ENCODE data around the gene PANK2.

The PANK2 gene

DNA sequence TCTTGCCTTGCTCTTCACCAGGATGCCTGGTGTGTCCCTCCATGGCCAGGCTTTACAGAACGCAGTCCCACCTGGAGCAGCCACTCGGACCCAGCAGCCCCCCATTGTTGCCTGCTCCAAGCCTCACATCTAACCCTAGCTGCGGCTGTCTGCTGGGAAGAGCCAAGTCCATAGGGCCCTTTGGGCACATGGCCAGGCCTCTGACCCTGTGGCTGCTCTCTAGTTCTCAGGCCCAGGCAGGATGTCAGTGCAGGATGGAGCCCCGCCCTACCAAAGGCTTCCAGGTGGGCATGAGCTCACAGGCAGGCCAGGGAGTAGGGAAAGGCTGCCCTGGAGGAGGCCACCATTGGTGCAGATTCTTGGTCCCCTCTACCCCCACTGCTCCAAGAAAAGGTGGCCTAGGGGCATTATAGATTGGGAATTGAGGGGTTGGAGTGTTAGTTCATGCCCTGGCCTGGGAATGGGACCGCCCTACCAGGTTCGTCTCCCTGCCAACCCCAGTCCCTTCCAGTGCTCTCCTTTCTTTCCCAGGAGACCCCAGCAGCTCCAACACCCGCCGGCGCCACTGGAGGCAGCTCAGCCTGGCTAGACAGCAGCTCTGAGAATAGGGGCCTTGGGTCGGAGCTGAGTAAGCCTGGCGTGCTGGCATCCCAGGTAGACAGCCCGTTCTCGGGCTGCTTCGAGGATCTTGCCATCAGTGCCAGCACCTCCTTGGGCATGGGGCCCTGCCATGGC, 23.9 kb upstream of the PANK2 start:
- no peaks in the 10 kb centered on the region for H3K4me1 ChIP-seq
- H3K27ac ChIP-seq: no peak overlapping the region
- DNase-seq: no peak
- intact Hi-C loops (cut with DNase I; ENCODE audit: low total_unique reads): no loop called here
- no peak overlapping the region for H3K4me3 ChIP-seq
- H3K27me3 ChIP-seq: no peaks in the 10 kb centered on the region
- TF ChIP-seq, protein P1, sequence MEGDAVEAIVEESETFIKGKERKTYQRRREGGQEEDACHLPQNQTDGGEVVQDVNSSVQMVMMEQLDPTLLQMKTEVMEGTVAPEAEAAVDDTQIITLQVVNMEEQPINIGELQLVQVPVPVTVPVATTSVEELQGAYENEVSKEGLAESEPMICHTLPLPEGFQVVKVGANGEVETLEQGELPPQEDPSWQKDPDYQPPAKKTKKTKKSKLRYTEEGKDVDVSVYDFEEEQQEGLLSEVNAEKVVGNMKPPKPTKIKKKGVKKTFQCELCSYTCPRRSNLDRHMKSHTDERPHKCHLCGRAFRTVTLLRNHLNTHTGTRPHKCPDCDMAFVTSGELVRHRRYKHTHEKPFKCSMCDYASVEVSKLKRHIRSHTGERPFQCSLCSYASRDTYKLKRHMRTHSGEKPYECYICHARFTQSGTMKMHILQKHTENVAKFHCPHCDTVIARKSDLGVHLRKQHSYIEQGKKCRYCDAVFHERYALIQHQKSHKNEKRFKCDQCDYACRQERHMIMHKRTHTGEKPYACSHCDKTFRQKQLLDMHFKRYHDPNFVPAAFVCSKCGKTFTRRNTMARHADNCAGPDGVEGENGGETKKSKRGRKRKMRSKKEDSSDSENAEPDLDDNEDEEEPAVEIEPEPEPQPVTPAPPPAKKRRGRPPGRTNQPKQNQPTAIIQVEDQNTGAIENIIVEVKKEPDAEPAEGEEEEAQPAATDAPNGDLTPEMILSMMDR (IDR thresholded peaks at IDR 0.05): no peak
- H3K36me3 ChIP-seq: peaks cover 58 to 100% (median 72%) of the 10 kb centered on the region in 3 donors
- H3K9me3 ChIP-seq: no peaks in the 10 kb centered on the region

DNA sequence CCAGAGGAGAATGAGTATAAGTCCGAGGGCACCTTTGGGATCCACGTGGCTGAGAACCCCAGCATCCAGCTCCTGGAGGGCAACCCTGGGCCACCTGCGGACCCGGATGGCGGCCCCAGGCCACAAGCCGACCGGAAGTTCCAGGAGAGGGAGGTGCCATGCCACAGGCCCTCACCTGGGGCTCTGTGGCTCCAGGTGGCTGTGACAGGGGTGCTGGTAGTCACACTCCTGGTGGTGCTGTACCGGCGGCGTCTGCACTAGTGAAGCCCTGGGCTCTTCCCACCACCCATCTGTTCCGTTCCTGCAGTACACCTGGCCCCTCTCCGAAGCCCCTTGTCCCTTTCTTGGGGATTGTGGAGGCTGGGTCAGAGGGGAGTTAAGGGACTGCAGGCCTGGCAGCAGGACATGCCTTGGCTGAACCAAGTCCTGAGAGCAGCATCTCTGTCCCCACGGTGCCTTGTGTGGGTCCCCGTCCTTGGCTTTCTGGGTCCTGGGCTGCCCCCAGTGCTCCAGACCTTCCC, 23.2 kb upstream of the PANK2 start:
- intact Hi-C loops (cut with DNase I; ENCODE audit: low total_unique reads): no loop called here
- H3K27me3 ChIP-seq: no peaks in the 10 kb centered on the region
- TF ChIP-seq, protein P1 (IDR thresholded peaks at IDR 0.05): no peak
- no peaks in the 10 kb centered on the region for H3K4me1 ChIP-seq
- H3K9me3 ChIP-seq: no peaks in the 10 kb centered on the region
- DNase-seq: no peak
- H3K4me3 ChIP-seq: no peak overlapping the region
- H3K27ac ChIP-seq: no peak overlapping the region
- peaks cover 52 to 97% (median 66%) of the 10 kb centered on the region in 3 donors for H3K36me3 ChIP-seq

DNA sequence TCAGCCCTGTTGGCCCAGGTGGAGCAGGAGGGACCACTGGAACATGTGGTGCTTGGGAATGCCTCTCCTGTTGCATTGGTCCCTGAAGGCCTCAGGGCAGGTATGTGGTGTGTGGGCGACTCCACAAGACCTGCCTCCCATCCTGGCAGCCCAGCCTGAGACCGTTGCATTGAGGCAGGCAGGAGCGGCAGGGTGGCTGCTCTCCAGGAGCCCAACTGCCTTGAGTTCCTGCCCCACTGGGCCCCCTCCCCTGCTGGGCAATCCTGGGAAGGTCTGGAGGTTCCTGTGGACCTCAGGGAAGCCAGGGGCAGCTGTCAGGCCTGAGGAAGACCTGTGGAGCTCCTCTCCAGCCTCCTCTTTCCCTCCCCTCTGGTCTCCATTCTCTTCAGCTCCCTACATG, 22.7 kb upstream of the PANK2 start:
- Histone ChIP-seq H3K36me3 (peaks cover 50 to 97% (median 61%) of the 10 kb centered on the region in 3 donors), H3K9me3 (no peaks in the 10 kb centered on the region), H3K27me3 (no peaks in the 10 kb centered on the region), H3K4me1 (no peaks in the 10 kb centered on the region), H3K27ac (no peak overlapping the region), H3K4me3 (no peak overlapping the region)
- intact Hi-C loops (cut with DNase I; ENCODE audit: low total_unique reads): no loop called here
- no peak for DNase-seq
- TF ChIP-seq, protein P1 (IDR thresholded peaks at IDR 0.05): no peak

DNA sequence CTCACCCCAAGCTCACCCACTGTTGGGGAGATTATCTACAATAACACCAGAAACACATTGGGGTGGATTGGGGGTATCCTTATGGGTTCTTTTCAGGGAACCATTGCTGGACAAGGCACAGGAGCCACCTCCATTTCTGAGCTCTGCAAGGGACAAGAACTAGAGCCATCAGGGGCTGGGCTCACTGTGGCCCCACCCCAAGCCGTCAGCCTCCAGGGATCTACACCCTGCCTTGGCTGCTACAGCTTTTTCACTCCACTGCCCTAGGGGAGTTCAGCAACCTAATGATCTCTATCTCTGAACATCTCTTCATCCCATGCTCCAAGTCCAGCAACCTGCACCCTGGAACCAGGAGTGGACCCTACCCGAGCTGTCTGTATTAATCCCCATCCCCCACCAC, 21.4 kb upstream of the PANK2 start:
- Histone ChIP-seq H3K27me3 (no peaks in the 10 kb centered on the region), H3K4me3 (no peak overlapping the region), H3K9me3 (no peaks in the 10 kb centered on the region), H3K27ac (no peak overlapping the region), H3K36me3 (peaks cover 41 to 92% (median 48%) of the 10 kb centered on the region in 3 donors), H3K4me1 (no peaks in the 10 kb centered on the region)
- intact Hi-C loops (cut with DNase I; ENCODE audit: low total_unique reads): no loop called here
- DNase-seq: no peak
- TF ChIP-seq, protein P1 (IDR thresholded peaks at IDR 0.05): no peak

DNA sequence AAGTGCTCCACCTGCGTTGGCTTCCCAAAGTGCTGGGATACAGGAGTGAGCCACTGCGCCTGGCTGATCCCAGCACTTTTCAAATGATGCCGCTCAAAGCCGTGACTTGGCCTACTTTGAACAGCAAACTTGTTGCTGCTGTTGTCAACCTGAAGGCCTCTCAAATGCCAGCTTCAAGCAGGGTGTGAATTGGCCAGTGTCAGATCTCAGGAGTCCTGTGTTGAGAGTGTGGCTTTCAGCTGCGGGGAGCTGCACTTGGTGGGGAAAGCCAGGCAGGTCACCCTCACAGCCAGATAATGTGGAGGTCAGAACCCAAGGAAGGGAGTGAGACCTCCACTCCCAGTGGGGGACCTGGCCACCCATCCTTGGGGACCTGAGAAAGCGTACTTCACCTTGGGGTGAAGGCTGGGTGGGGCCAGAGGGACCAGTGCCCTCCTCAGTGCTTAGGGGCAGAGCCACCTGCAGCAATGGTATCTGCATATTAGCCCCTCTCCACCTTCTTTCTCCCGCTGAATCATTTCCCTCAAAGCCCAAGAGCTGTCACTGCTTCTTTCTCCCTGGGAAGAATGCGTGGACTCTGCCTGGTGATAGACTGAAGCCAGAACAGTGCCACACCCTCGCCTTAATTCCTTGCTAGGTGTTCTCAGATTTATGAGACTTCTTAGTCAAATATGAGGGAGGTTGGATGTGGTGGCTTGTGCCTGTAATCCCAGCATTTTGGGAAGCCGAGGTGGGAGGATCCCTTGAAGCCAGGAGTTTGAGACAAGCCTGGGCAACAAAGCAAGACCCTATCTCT, 19.1 kb upstream of the PANK2 start:
- intact Hi-C loops (cut with DNase I; ENCODE audit: low total_unique reads): no loop called here
- peaks cover 29 to 84% (median 35%) of the 10 kb centered on the region in 3 donors for H3K36me3 ChIP-seq
- H3K4me1 ChIP-seq: peaks cover 0 to 9% (median 0%) of the 10 kb centered on the region in 4 donors
- no peak overlapping the region for H3K4me3 ChIP-seq
- no peak for DNase-seq
- no peaks in the 10 kb centered on the region for H3K9me3 ChIP-seq
- H3K27ac ChIP-seq: no peak overlapping the region
- no peaks in the 10 kb centered on the region for H3K27me3 ChIP-seq
- TF ChIP-seq, protein P1 (IDR thresholded peaks at IDR 0.05): no peak

Measured in tibial artery (tissue), 4 donors.